Ramos (cell line): Measurements from ENCODE around the gene MTCL1.

Experiments used
- in situ Hi-C: fragments of 300-500 bp; cut with MboI; formaldehyde crosslinking; loops from one replicate; pipeline ENCODE4 v1.14.3; 2022; ENCODE audit warnings: low sequenced_read_pairs; ENCODE audit not compliant: unreplicated experiment

The MTCL1 gene

DNA sequence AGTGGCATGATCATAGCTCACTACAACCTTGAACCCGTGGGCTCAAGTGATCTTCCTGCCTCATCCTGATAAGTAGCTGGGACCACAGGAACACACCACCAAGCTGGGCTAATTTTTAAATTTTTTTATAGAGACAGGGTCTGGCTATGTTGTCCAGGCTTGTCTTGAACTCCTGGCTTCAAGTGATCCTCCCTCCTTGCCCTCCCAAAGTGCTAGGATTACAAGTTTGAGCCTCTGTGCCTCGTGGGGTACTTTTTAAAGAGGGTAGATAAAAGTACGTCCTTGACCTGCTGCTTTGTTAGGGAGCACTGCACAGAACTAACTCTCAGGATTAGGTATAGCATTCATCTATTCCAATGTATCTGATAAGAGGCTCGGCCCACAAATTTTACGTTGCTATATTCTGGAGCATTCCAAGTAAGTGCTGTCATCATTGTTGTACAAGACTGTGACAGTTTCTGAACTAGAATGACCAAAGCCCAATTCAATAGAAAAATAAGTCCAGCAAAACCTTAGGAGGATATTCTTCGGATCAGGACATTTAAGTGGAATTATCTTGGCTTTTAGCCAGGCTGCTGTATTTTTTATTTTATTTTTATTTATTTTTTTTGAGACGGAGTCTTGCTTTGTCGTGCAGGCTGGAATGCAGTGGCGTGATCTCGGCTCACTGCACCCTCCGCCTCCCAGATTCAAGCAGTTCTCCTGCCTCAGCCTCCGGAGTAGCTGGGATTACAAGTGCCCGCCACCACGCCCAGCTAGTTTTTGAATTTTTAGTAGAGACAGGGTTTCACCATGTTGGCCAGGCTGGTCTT is 4.1 kb downstream of the MTCL1 start:
- in situ Hi-C loops = no loop called here

DNA sequence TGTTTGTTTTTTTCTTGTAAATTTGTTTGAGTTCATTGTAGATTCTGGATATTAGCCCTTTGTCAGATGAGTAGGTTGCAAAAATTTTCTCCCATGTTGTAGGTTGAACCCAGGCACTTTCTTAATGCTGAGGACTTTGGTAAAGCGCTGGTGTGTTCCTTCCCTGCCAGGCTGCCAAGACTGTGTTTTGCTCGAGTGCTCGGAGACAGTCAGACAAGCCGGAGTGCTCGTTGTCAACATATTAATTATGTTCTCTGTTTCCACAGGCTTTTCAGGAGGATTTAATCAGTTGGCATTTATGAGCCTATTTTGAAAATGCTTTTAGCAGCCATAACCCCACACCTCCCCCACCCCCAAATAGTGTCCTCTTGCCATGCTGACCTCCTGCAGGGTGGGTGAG is 6.4 kb downstream of the MTCL1 start:
- in situ Hi-C loops = no loop called here

DNA sequence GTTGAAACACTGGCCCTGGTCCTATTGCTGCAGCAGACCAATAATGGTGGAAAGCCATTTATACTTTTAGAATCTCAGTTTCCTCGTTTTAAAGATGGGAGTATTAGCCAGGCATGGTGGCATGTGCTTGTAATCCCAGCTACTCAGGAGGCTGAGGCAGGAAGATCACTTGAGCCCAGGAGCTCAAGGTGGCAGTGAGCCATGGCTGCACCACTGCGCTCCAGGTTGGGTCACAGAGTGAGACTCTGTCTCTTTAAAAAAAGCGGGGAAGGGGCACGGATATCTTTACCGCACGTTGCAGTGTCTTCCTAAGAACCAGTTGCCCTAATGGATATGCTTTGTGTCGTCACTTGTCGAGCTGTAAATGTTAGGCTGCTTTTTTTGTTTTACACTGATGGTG is 8.3 kb downstream of the MTCL1 start:
- in situ Hi-C loops = no loop called here

DNA sequence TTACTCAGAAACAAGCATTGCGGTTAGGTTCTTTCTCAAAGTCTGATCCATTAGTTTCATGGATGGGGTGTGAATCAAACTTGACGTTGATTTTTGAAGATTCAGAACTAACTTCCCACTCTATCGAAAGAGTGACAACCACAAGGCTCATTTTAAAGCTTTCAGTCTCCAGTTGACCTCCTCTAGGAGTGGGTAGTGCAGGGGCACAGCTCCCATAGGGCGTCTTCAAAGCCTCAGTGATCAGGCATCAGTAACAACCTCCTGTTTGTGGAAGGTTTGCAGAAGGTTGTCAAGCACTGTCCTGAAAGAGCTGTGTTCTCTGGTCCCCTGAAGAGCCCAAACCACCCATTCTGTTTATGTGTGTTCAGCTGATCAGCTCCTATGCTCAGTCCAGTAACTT is 10.2 kb downstream of the MTCL1 start:
- in situ Hi-C loops = no loop called here

DNA sequence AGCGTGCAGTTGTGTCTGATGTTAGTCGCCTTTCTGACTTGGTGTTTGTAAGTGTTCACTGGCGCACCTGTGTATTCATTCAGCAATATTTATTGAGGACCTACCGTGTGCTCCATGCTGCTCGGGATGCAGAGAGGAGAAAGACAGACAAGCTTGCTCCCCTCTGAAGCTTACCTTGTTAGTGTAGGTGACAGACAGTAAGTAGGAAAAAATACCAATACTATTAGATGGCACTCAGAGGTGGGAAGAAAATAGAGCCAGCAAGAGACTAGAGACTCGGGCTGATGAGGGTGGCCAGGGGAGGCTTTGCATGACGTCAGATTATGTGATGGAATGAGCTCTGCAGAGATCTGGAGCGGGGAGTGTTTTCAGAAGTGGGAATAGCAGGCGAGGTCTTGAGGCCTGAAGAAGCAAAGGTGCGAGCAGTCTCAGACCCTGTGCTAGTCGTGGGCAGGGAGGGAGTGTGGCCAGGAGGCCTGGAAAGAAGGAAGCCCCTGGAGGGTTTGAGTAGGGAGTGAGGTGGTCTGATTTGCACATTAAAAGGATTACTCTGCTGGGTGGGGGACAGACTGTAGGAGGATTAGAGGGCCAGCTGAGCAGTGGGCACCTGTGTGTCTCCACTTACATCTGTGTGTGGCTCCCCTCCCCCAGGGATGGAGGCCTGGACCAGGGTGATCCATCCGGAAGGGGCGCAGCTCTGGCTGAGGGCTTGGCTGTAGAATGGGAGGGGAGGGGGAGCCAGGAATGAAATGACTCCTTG is 11.8 kb downstream of the MTCL1 start:
- in situ Hi-C loops = no loop called here

DNA sequence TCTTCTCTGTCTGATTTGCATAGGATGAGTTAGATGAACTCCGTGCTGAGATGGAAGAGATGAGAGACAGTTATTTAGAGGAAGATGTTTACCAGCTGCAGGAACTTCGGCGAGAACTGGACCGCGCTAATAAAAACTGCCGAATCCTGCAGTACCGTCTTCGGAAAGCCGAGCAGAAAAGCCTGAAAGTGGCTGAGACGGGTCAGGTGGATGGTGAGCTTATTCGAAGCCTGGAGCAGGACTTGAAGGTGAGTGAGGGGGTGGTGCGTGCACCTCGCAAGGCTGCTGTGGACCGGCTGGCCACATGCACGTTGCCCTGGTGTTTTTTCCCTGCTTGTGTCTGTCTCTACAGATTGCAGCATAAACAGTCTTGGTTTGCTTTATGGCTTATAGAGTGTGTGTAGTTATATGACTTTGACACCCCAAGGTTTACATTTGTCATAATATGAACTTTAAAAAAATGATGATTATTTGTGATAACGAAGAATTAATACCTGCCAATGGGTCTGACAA is 13.1 kb downstream of the MTCL1 start:
- in situ Hi-C loops = no loop called here

DNA sequence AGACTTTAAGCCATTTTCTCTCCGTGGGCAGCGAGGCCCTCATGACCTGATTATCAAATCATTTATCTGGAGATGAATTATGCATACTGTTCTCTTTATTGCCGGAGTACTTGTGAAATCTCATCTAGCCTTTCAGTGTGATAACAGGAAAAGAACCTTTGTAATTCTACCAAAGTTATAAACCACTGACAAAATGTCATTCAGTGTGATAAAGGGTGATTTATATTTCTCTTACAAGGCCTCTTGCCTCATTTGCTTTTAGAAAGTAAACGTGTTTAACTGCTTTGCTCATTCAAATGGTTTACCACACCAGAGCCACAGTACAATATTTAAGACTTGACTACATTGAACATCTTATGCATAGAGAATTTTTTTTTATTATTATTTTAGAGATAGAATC is 13.8 kb downstream of the MTCL1 start:
- in situ Hi-C loops = no loop called here

DNA sequence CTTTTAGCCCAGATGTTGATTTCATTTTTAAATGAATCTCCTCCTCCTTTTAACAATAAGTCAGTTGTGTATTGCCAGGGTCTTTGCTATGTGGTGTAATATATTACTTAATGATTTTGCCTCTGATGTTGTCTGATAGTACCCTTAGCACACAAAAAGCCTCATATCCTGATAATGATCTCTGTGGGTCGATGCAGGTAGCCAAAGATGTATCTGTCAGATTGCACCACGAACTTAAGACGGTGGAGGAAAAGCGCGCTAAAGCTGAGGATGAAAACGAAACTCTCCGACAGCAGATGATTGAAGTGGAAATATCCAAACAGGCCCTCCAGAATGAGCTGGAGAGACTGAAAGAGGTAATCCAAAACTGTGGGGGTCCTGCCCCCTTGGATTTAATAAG is 14.8 kb downstream of the MTCL1 start:
- in situ Hi-C loops = no loop called here

DNA sequence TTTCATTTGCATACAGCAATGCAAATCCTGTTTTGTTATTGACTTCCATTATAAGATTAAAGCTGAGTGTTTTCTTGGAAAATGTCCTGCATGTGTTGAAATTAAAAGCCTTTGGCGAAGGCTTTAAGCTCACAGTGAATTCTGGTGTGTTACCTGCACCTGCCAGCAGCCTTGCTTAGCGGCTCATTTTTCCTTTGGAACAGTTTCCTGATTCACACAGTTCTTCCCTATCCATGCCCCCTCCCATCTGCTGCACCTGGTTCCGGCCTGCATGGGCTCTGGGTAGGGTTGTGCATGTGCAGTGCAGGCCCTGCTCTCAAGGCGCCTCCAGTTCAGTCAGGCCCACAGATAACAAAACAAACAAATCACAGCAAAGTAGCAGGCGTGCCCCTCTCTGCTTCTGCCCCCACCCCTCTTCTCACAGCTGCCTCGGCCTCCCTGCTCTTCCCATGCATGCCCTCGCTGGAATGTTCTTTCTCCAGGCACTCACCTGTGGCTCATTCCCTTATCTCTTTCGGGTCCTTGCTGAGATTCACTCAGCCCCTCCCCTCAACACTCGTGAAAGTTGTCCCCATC is 15.8 kb downstream of the MTCL1 start:
- in situ Hi-C loops = no loop called here

DNA sequence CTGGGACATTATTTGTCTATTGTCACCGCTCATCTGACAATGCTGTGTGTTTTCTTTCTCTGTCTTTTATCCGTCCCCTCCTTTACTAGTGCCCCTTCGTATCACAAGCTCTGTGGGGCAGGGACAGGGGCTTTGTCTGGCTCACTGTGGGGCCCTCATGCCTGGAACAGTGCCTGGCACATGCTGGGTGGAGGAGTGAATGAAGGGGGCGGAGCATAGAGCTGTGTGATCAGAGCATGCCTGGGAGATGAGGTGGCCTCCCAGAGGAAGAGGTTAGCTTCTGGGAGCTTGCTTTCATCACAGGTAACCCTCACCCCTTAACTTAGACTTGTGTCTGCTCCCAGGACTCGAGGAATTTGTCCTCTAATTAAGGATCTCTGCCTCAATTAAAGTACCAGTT is 16.4 kb downstream of the MTCL1 start:
- in situ Hi-C loops = no loop called here

DNA sequence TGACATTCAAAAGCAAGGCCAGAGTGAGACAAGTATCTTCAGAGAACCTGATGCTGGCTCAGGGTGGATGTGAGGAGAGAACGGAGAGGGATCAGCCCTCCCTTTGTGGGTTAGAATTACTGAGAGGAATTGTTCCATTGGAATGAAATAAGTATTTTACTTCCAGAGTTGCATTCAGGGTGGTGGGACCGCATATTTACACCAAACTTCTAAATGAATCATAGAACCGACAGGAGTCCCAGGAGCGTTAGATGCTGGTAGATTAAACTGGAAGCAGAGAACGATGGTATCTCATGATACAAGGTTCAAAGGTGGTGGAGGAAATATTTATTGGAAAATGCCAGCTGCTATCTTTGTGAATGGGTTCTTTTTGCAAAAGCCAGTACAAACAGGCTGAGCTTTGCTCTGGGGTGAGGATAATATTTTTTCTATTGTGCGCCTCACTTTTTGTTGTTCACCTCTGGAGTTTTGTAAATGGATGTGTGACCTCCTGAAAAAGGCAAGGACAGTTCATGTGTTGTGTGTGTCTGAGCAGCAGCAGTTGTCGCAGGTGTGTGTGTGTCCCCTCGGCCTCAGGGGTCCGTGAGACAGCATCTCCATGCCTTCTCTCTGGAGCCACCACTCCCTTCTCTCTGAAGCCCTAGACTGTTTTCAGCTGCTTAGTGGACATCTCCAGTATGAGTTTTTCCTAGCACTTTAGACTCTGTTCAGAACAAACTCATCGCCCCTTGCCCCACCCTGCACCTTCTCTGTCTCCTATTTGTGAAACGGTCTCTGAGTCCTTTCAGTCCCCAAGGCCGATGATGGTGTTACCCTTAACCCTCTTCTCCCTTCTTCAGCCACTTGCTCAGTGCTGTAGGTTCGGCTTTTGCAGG is 17.8 kb downstream of the MTCL1 start:
- in situ Hi-C loops = no loop called here

DNA sequence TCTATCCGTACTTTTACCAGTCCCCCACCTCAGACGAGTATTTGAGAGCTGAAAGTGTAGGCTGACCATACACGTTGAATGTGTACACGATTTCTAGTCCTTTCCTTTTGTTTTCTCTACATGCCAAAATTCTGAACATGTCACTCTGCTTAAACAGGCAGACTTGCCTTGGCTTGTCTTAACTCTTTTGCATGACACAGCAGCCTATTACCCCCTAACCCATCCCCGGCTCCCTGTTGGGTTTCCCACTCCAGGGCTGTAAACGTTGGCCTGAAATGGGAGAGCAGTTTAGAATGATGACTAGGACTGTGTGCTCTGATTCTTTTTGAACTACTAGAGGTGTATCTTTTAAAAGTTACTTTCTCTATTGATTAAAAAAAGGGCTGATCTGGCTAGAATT is 19.1 kb downstream of the MTCL1 start:
- in situ Hi-C loops = no loop called here

DNA sequence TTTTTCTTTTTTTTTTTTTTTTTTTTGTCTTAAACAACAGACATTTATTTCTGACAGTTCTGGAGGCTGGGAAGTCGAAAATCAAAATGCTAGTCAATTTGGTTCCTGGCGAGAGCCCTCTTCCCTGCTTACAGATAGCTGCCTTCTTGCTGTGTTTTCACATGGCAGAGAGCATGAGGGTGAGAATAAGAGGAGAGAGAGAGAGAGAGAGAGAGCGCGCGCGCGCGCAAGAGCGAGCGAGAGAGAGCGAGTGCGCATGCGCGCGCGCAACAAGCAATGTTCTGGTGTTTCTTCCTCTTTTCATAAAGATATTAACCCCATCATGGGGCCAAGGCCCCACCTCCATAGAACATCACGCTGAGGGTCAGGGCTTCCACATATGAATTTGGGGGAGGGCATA is 20.9 kb downstream of the MTCL1 start:
- in situ Hi-C loops = no loop called here

DNA sequence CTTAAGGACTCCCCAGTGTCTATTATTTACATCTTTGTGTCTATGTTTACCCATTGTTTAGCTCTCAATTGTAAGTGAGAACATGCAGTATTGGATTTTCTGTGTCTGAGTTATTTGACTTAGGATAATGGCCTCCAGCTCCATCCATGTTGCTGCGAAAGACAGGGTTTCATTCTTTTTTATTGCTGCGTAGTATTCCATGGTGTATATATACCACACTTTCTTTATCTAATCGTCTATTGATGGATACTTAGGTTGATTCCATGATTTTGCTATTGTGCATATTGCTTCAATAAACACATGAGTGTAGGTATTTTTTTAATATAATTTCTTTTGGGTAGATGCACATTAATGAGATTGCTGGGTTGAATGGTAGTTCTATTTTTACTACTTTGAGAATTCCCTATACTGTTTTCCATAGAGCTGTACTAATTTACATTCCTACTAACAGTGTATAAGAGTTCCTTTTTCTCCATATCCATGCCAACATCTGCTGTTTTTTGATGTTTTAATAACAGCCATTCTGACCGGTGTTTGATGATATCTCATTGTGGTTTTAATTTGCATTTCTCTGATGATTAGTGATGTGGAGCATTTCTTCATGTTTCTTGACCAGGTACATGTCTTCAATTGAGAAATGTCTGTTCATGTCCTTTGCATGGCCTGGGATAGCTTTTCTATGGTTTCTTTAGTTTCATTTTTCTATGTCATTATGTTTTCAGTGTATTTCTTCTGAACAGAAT is 21.8 kb downstream of the MTCL1 start:
- in situ Hi-C loops = no loop called here

DNA sequence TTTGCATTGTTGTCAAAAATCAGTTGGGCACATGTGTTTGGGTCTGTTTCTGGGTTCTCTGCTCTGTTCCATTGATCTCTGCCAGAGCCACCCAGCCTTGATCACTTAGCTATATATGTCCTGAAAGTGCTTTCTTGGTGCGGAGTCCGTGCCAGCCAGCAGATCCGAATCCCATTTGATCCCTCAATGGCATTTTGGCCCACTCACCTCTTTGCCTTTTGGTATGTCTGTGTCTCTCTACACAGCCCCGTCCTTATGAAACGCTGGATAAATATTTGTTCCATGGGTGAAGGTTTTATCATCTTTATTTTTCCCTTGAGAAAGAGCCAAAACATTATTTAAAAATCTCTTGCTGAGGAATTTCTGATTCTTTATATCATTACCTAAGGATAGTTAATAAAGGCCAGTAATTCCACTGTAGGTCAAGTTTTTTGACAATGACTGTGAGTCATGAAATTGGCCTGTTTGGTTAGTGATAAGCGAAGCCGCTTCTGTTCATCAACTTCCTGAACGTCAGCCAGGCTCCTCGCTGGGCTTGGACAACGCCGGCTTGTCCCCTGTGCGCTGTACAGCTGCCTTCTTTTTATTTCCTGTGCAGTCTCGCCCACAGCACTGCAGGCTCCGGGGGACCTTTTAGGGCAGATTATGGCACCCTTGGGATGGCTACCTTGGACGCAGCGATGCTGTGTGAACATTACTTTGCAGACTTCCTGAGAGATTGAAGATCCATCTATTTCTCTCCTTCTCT is 24.9 kb downstream of the MTCL1 start:
- in situ Hi-C loops = no loop called here

DNA sequence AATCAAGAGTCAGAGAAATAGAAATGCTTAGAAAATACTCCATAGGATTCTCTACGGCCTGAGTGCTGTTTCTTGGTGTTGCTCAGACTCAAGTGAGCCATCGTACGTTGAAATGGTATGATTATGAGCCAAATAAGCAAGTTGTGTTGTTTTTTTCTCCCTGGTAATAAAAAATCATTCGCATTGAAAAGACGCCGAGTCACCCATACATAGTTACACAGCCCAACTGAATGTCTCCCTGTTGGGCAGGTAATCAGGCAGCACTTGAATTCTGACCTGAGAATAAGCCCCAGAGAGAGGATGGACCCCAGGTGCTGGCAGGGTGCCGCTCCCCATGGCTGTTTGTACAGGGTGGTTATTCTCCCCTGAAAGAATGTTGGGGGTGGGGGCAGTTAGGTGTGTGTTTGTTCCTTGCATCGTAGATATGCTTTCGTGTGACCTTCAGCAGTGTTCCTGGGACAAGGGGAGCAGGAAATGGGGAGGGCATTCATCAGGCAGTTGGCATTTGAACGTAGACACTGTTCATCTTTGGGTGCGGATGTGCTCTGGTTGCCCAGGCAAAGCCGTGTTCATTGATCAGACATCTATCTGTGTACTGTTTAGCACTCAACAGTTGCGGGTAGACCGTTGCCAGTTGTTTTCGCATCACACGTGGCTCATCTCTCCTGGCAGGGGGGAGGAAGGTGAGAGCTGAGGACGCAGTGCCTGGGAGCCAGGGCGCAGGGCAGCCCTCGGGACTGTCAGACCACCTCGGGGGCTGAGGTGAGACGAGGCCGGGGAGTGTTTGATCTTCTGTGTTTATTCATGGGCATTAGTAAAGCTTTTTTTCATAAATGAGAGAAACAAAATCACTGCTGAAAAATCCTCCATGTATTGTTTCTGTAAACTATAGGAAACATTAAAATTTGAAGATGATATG is 27.3 kb downstream of the MTCL1 start:
- in situ Hi-C loops = no loop called here

DNA sequence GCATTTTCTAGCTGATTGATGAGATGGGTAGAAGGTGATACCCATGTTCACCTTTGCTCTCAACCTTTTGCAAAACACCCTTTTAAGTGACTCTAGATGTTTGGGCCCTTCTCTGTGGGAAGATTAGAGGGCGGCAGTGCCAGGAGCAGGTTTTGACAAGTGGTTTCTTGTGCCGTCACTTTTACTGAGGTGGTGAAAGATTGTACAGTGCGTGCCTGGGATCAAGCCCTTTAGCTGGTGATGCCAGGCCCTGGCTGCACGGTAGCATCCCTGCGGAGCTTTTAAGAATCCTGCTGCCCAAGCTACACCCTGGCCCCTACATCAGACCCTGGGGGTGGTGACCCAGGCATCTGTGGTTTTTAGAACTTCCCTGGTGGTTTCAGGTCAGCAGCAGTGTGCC is 29.1 kb downstream of the MTCL1 start:
- in situ Hi-C loops = no loop called here

DNA sequence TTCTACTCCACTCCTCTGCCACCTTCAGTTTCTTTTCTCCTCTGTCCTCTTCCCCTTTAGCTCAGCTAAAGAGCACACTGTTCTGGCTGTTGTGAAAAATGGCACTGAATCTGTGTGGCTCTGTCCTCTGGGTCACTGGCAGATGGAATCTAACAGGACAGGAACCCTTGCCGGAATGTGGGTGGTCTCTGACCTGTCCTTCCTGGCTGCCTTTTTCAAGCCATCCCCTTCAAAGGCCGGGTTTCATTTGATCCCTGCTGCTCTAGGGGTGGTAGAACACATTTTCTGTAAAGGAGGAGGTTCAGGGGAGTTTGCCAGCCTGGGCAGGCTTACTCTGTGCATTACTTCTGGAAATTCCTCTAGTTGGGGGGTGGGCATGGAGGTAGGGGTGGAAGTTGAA is 29.9 kb downstream of the MTCL1 start:
- in situ Hi-C loops = no loop called here
